Measurements from ENCODE around the gene SLC27A4. TPM values are rescaled to one million over a fixed set of nuclear protein-coding genes. Genes with fewer than 3 reads are reported as not detected.

The SLC27A4 gene
- total and polyA plus RNA-seq, 2 donors (not counting 1 experiment from before 2014, with no cell fraction given), result 10.0 to 12.9 TPM

- no peak for DNase-seq
- no peaks in the 10 kb centered on the region for H3K79me2 ChIP-seq (ENCODE audit: control insufficient read depth, insufficient read depth, low read length)
- no peak overlapping the region for H3K27ac Mint-ChIP-seq
- ChIA-PET CTCF (no interaction called here), POLR2A (interaction anchor here (0.6 to 0.7 kb wide), 2 partner anchors 22 to 521 kb away, joined by 4 to 6 read pairs; no protein-coding TSS in a partner anchor)
- H3K36me3 ChIP-seq (replicated peaks in 1 of 2; ENCODE audit: control extremely low read depth in 1 of 2, control insufficient read depth in 1 of 2, extremely low read depth in 1 of 2, insufficient read depth in 2 of 2, low read length in 1 of 2), result peaks cover 0 to 23% of the 10 kb centered on the region in 2 experiments
- H3K9ac ChIP-seq (ENCODE audit: low read length), result no peak overlapping the region
- no peak overlapping the region for H2AFZ ChIP-seq (ENCODE audit: insufficient read depth, low read depth, low read length, poor library complexity, severe bottlenecking)
- no peaks in the 10 kb centered on the region for H3K4me1 ChIP-seq (ENCODE audit: control insufficient read depth in 2 of 2, insufficient read depth in 2 of 2, low read length in 2 of 2)
- H3K9me3 ChIP-seq (ENCODE audit: control extremely low read depth in 1 of 3, control insufficient read depth in 2 of 3, insufficient read depth in 1 of 3, low read length in 2 of 3), result no peaks in the 10 kb centered on the region
- no peaks in the 10 kb centered on the region for H3K27me3 ChIP-seq (replicated peaks in 1 of 4; ENCODE audit: control extremely low read depth in 1 of 4, control insufficient read depth in 3 of 4, insufficient read depth in 4 of 4, low read length in 3 of 4)
- H3K4me1 Mint-ChIP-seq, result no peaks in the 10 kb centered on the region
- TF ChIP-seq EZH2 (IDR thresholded peaks at IDR 0.05; ENCODE audit: borderline replicate concordance, insufficient read depth, low read depth, low read length, poor library complexity, severe bottlenecking) (no peak), CTCF (IDR thresholded peaks at IDR 0.05) (no peak)
- no peaks in the 10 kb centered on the region for H3K27me3 Mint-ChIP-seq
- no peak overlapping the region for H3K4me3 ChIP-seq (ENCODE audit: control extremely low read depth in 1 of 5, extremely low read depth in 1 of 5, insufficient read depth in 1 of 5, low read depth in 2 of 5, low read length in 4 of 5)
- WGBS (ENCODE audit: insufficient coverage), result 97% methylated on average over 16 of the region's 16 CpGs
- no peak for ATAC-seq (ENCODE audit: low read depth)
- no peak overlapping the region for H3K27ac ChIP-seq (ENCODE audit: low read length in 2 of 2)
- H3K9me3 Mint-ChIP-seq (ENCODE audit: insufficient read depth), result no peaks in the 10 kb centered on the region
- intact Hi-C loops (cut with micrococcal nuclease), result no loop called here
- no peak overlapping the region for H3K4me2 ChIP-seq (replicated peaks; ENCODE audit: low read depth, low read length, poor library complexity, severe bottlenecking)
- no peak overlapping the region for H3K4me3 Mint-ChIP-seq
- H4K20me1 ChIP-seq (ENCODE audit: control insufficient read depth, insufficient read depth, low read length, poor library complexity, severe bottlenecking), result no peaks in the 10 kb centered on the region
These were observed 30.8 kb upstream of the SLC27A4 start for GRCh38 chr9:128309551-128309950.

GRCh38 chr9:128310461-128310860 is 29.9 kb upstream of the SLC27A4 start:
- H3K4me3 Mint-ChIP-seq, result no peak overlapping the region
- WGBS (ENCODE audit: insufficient coverage), result 98% methylated on average over 10 of the region's 10 CpGs
- no peaks in the 10 kb centered on the region for H3K27me3 ChIP-seq (replicated peaks in 1 of 4; ENCODE audit: control extremely low read depth in 1 of 4, control insufficient read depth in 3 of 4, insufficient read depth in 4 of 4, low read length in 3 of 4)
- intact Hi-C loops (cut with micrococcal nuclease), result no loop called here
- no peaks in the 10 kb centered on the region for H3K4me1 ChIP-seq (ENCODE audit: control insufficient read depth in 2 of 2, insufficient read depth in 2 of 2, low read length in 2 of 2)
- no peak overlapping the region for H3K27ac ChIP-seq (ENCODE audit: low read length in 2 of 2)
- H3K9me3 ChIP-seq (ENCODE audit: control extremely low read depth in 1 of 3, control insufficient read depth in 2 of 3, insufficient read depth in 1 of 3, low read length in 2 of 3), result no peaks in the 10 kb centered on the region
- H3K27me3 Mint-ChIP-seq, result no peaks in the 10 kb centered on the region
- TF ChIP-seq EZH2 (IDR thresholded peaks at IDR 0.05; ENCODE audit: borderline replicate concordance, insufficient read depth, low read depth, low read length, poor library complexity, severe bottlenecking) (no peak), CTCF (IDR thresholded peaks at IDR 0.05) (no peak)
- H3K4me1 Mint-ChIP-seq, result no peaks in the 10 kb centered on the region
- no peak overlapping the region for H3K4me2 ChIP-seq (replicated peaks; ENCODE audit: low read depth, low read length, poor library complexity, severe bottlenecking)
- POLR2A ChIA-PET, result no interaction called here
- no peaks in the 10 kb centered on the region for H4K20me1 ChIP-seq (ENCODE audit: control insufficient read depth, insufficient read depth, low read length, poor library complexity, severe bottlenecking)
- no peak overlapping the region for H3K4me3 ChIP-seq (ENCODE audit: control extremely low read depth in 1 of 5, extremely low read depth in 1 of 5, insufficient read depth in 1 of 5, low read depth in 2 of 5, low read length in 4 of 5)
- DNase-seq, result no peak
- no peaks in the 10 kb centered on the region for H3K9me3 Mint-ChIP-seq (ENCODE audit: insufficient read depth)
- H3K9ac ChIP-seq (ENCODE audit: low read length), result no peak overlapping the region
- no peak overlapping the region for H3K27ac Mint-ChIP-seq
- ATAC-seq (ENCODE audit: low read depth), result no peak
- CTCF ChIA-PET, result no interaction called here
- H3K79me2 ChIP-seq (ENCODE audit: control insufficient read depth, insufficient read depth, low read length), result no peaks in the 10 kb centered on the region
- H3K36me3 ChIP-seq (replicated peaks in 1 of 2; ENCODE audit: control extremely low read depth in 1 of 2, control insufficient read depth in 1 of 2, extremely low read depth in 1 of 2, insufficient read depth in 2 of 2, low read length in 1 of 2), result peaks cover 0 to 30% of the 10 kb centered on the region in 2 experiments
- no peak overlapping the region for H2AFZ ChIP-seq (ENCODE audit: insufficient read depth, low read depth, low read length, poor library complexity, severe bottlenecking)
